KOPT-K1 (cell line): ENCODE data around the gene ESR2.

ENCODE experiments used
- H3K27ac ChIP-seq: fragments of 200-600 bp; sonication (generic); 2 replicates; pipeline ENCODE4 v1.5.1; 2016; ENCODE audit warnings: antibody characterized with exemption, mild to moderate bottlenecking, low read depth, low read length; ENCODE audit not compliant: poor library complexity, severe bottlenecking
- H3K36me3 ChIP-seq: fragments of 200-600 bp; sonication (generic); 2 replicates; pipeline ENCODE4 v1.5.1; 2017; ENCODE audit warnings: antibody characterized with exemption, mild to moderate bottlenecking, low read length, moderate library complexity; ENCODE audit not compliant: insufficient read depth
- H3K9me3 ChIP-seq: fragments of 200-600 bp; sonication (generic); 2 replicates; pipeline ENCODE4 v1.5.1; 2017; ENCODE audit warnings: antibody characterized with exemption, low read length, mild to moderate bottlenecking; ENCODE audit not compliant: insufficient read depth, poor library complexity, severe bottlenecking

Gene ESR2

GRCh38 chr14:64201921-64202545, 92.1 kb downstream of the ESR2 start:
- Histone ChIP-seq H3K27ac (no peak overlapping the region), H3K36me3 (no peaks in the 10 kb centered on the region; the same call in 1 of the 2 replicates), H3K9me3 (no peaks in the 10 kb centered on the region)

- Histone ChIP-seq H3K9me3 (no peaks in the 10 kb centered on the region), H3K27ac (no peak overlapping the region), H3K36me3 (no peaks in the 10 kb centered on the region; the same call in 1 of the 2 replicates)
Observed at GRCh38 chr14:64201296-64201695, 92.9 kb downstream of the ESR2 start.

- H3K27ac ChIP-seq, result no peak overlapping the region
- no peaks in the 10 kb centered on the region for H3K9me3 ChIP-seq
- no peaks in the 10 kb centered on the region; the same call in 1 of the 2 replicates for H3K36me3 ChIP-seq
Observed at GRCh38 chr14:64200170-64200569, 94.0 kb downstream of the ESR2 start.

- Histone ChIP-seq H3K36me3 (peaks cover 5% of the 10 kb centered on the region; the same call in 1 of the 2 replicates), H3K9me3 (no peaks in the 10 kb centered on the region), H3K27ac (no peak overlapping the region)
Observed at GRCh38 chr14:64198486-64198885, 95.7 kb downstream of the ESR2 start.

- H3K27ac ChIP-seq, result no peak overlapping the region
- no peaks in the 10 kb centered on the region for H3K9me3 ChIP-seq
- peaks cover 9% of the 10 kb centered on the region; the same call in 1 of the 2 replicates for H3K36me3 ChIP-seq
Observed at GRCh38 chr14:64197996-64198395, 96.2 kb downstream of the ESR2 start.

GRCh38 chr14:64196814-64197411, 97.3 kb downstream of the ESR2 start:
- Histone ChIP-seq H3K36me3 (peaks cover 20% of the 10 kb centered on the region; the same call in 1 of the 2 replicates), H3K9me3 (no peaks in the 10 kb centered on the region), H3K27ac (no peak overlapping the region)

- Histone ChIP-seq H3K9me3 (no peaks in the 10 kb centered on the region), H3K27ac (no peak overlapping the region), H3K36me3 (peaks cover 28% of the 10 kb centered on the region; the same call in 1 of the 2 replicates)
Observed at GRCh38 chr14:64196056-64196455, 98.1 kb downstream of the ESR2 start.

GRCh38 chr14:64195199-64195598, 99.0 kb downstream of the ESR2 start:
- no peaks in the 10 kb centered on the region for H3K9me3 ChIP-seq
- peaks cover 35% of the 10 kb centered on the region for H3K36me3 ChIP-seq
- H3K27ac ChIP-seq, result no peak overlapping the region

- Histone ChIP-seq H3K36me3 (peaks cover 43% of the 10 kb centered on the region), H3K9me3 (no peaks in the 10 kb centered on the region), H3K27ac (no peak overlapping the region)
Observed at GRCh38 chr14:64194404-64194803, 99.8 kb downstream of the ESR2 start.

- Histone ChIP-seq H3K27ac (no peak overlapping the region), H3K9me3 (no peaks in the 10 kb centered on the region), H3K36me3 (peaks cover 49% of the 10 kb centered on the region)
Observed at GRCh38 chr14:64193821-64194220, 100.3 kb downstream of the ESR2 start.

- H3K27ac ChIP-seq, result no peak overlapping the region
- peaks cover 59% of the 10 kb centered on the region for H3K36me3 ChIP-seq
Observed at GRCh38 chr14:64191756-64192155, 102.4 kb downstream of the ESR2 start.

GRCh38 chr14:64190974-64191502, 103.1 kb downstream of the ESR2 start:
- H3K9me3 ChIP-seq, result no peaks in the 10 kb centered on the region
- H3K36me3 ChIP-seq, result peaks cover 66% of the 10 kb centered on the region
- no peak overlapping the region for H3K27ac ChIP-seq

More at GRCh38 chr14:64191756-64192155, 102.4 kb downstream of the ESR2 start:
- H3K9me3 ChIP-seq, result no peaks in the 10 kb centered on the region

GRCh38 chr14:64187331-64187730, 106.8 kb downstream of the ESR2 start:
- no peak overlapping the region for H3K27ac ChIP-seq

GRCh38 chr14:64186231-64187129, 107.7 kb downstream of the ESR2 start:
- peaks cover 6% of the 10 kb centered on the region for H3K9me3 ChIP-seq

More at GRCh38 chr14:64187331-64187730, 106.8 kb downstream of the ESR2 start:
- peaks cover 64% of the 10 kb centered on the region for H3K36me3 ChIP-seq
- peaks cover 6% of the 10 kb centered on the region for H3K9me3 ChIP-seq

GRCh38 chr14:64185184-64185583, 109.0 kb downstream of the ESR2 start:
- Histone ChIP-seq H3K27ac (no peak overlapping the region), H3K9me3 (peaks cover 6% of the 10 kb centered on the region), H3K36me3 (peaks cover 56% of the 10 kb centered on the region)

More at GRCh38 chr14:64186231-64187129, 107.7 kb downstream of the ESR2 start:
- Histone ChIP-seq H3K27ac (no peak overlapping the region), H3K36me3 (peaks cover 55% of the 10 kb centered on the region)
